Omental fat pad (tissue), 4 donors: ENCODE results near the gene HAPLN1. TPM values are rescaled to one million over a fixed set of nuclear protein-coding genes. Genes with fewer than 3 reads are reported as not detected.

ENCODE experiments used
- ATAC-seq: fragments of 150-250 bp; one replicate; pipeline ENCODE4 v1.9.1; 2016; ENCODE audit warnings: mild to moderate bottlenecking, moderate library complexity; ENCODE audit not compliant: low FRiP score
- DNase-seq: peaks from one replicate; pipeline ENCODE4 v3.0.0-alpha.2; 2019; ENCODE audit warnings: low spot score
- total RNA-seq, 4 donors: library from RNA; depleted of rRNA; stranded (reverse); fragments of >200 nt; gene quantifications; one replicate each; pipeline ENCODE4 v1.1.0, GENCODE V29; 2016
- TF ChIP-seq, protein P1 (sequence below), 3 donors: fragments of 450-650 bp; IDR thresholded peaks; one replicate each; pipeline ENCODE4 v1.5.1; 2016 to 2017; ENCODE audit warnings: antibody characterized with exemption in 3 of 3, mild to moderate bottlenecking in 3 of 3, moderate library complexity in 2 of 3

The HAPLN1 gene
- total RNA-seq, 4 donors from 2014 or later = not detected

DNA sequence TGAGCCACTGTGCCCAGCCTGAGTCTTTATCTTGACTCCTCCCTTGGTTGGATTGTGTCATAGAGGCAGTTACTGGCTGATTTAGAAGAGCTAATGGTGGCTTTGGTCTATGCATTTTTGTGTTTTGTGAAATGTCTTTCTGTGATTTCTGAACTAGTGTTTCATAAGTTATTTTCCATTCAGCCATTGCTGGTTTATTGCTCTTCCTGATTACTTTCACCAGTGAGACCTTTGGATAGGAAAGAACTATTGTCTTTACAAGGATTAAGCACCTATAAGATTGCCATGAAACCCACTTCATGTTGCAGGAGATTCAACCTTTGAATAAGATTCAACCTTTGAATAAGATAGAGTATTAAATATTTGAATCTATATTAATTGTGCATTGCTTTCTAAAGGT is 8.7 kb upstream of the HAPLN1 start:
- DNase-seq (no peak), ATAC-seq (no peak)
- TF ChIP-seq, protein P1, sequence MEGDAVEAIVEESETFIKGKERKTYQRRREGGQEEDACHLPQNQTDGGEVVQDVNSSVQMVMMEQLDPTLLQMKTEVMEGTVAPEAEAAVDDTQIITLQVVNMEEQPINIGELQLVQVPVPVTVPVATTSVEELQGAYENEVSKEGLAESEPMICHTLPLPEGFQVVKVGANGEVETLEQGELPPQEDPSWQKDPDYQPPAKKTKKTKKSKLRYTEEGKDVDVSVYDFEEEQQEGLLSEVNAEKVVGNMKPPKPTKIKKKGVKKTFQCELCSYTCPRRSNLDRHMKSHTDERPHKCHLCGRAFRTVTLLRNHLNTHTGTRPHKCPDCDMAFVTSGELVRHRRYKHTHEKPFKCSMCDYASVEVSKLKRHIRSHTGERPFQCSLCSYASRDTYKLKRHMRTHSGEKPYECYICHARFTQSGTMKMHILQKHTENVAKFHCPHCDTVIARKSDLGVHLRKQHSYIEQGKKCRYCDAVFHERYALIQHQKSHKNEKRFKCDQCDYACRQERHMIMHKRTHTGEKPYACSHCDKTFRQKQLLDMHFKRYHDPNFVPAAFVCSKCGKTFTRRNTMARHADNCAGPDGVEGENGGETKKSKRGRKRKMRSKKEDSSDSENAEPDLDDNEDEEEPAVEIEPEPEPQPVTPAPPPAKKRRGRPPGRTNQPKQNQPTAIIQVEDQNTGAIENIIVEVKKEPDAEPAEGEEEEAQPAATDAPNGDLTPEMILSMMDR (IDR thresholded peaks at IDR 0.05) = no peak

DNA sequence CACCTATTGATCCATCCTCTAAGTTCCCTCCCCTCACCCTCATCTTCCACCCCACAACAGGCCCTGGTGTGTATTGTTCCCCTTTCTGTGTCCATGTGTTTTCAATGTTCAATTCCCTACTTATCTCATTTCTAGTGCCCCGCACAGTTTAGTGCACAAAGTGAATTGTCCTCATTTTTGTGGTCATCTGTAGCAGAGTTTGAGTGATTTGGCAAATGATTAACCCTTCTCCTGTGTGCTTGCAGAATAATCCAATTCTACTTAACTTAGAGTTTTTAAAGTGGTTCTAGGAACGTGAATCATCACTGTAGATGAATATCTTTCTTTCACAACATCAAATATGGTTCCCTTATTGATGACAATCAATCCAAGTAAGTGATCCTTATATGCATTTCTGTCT is 6.3 kb upstream of the HAPLN1 start:
- ATAC-seq (no peak), DNase-seq (no peak)
- TF ChIP-seq, protein P1 (IDR thresholded peaks at IDR 0.05) = no peak

DNA sequence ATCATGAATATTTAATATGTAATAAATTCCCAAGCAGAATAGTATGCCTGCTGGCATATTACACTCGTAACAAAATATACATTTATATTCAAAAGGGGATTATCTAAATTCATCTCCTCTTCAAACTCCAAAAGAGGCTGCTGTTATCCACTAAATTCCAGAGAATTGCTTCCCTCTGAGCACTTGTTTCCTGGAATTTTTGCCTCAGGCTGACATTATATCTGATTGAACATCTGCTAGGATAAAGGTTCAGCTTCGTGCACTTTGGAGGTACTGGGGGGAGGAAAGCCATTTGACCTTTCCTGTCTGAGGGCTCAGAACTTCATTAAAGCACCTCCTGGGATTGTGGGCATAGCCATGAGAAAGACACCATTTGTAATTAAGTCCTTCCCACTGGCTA is 4.3 kb upstream of the HAPLN1 start:
- DNase-seq = no peak
- TF ChIP-seq, protein P1 (IDR thresholded peaks at IDR 0.05) = no peak
- ATAC-seq = no peak

DNA sequence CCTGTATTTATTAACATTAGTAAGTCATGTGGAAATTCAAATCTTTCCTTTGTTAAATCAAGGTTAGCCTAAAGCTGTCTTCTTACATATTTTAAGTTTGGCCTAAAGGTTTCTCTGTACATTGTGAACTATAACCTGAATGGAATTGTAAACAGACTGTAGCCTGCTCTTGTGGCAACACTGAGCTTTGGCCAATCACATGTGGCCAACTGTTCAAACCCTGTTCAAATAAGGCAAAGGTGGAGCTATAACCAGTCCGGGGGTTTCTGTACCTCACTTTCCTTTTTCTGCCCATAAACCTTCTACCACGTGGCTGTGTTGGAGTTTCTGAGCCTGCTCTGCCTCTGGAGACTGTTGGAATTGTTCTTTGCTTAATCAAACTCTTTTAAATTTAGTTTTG is 3.3 kb upstream of the HAPLN1 start:
- no peak for DNase-seq
- ATAC-seq = no peak
- TF ChIP-seq, protein P1 (IDR thresholded peaks at IDR 0.05) = no peak

DNA sequence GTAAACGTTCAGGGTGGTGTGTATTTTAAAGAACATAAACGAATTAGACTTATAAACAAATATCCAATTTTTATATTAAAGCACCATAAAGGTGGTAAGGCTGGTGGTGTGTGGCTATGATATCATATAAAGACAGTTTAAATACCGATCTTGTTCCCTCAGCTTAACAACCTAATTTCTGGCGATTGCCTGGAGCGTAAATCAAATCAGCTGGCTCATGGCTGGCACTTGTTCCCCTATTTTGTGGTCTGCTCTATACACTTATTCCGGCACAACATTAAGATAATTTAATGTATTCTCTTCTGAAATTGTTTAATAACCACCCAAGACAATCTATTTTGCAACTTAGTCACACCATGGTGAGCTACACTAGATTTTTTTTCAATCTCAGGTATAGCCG is 2.4 kb upstream of the HAPLN1 start:
- DNase-seq (no peak), ATAC-seq (no peak)
- TF ChIP-seq, protein P1 (IDR thresholded peaks at IDR 0.05) = no peak

DNA sequence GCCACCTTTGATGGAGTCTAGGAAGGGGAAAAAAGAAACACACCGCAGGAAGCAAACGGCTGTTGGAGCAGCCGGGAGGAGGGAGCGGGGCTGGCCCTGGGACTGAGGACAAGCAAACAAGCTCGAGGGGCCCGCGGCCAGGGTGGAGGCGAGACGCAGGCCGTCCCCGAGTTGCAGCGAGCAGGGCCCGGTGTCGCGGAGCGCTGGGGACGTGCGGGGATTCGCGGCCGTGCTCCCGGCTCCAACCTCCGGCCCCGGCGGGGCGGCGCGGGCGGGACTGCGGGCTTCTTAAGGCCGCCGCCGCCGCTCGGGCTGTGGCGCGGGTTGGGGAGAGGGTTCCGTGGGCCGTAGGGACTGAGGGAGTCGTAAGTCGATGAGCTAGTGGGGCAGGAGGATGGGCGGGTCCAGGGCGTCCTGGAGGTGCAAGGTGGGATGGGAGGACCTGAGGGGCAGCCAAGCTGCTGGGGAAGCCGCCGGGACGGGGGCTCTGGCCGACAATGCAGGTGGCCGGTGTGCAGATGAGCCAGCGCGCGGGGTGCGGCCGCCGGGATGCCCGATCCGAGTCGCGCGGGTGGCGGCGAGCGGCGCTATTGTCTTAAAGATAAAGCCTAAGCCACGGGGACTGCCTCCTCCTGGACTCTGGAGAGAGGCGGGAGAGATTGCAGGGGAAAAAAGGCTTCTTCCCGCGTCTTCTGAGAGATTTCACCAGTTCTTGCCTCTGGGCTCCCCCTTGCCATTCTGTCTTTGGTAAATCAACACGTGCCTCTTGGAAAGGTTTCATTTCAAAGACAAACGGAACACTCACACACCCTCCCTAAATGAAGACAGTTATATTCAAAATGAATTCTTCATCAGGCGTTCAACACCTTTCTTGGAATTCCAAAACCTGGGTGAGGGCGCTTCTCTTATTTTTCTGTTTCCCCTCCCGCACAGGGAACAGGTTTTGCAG is 1.6 kb upstream of the HAPLN1 start:
- peak; percentile 56 for ATAC-seq
- TF ChIP-seq, protein P1 (IDR thresholded peaks at IDR 0.05) = no peak
- no peak for DNase-seq
